C4-2B (cell line): ENCODE results near the gene CD81.

ENCODE experiments used
- H3K27ac ChIP-seq: fragments of 450-650 bp; 2 replicates; pipeline ENCODE4 v1.5.1; 2017
- ZFX ChIP-seq: fragments of 450-650 bp; IDR thresholded peaks from 2 replicates; pipeline ENCODE4 v1.6.1; 2017
- TF ChIP-seq, protein P1 (sequence below): fragments of 450-650 bp; conservative IDR thresholded peaks from 2 replicates; pipeline ENCODE4 v1.5.1; 2017; ENCODE audit warnings: mild to moderate bottlenecking

The CD81 gene

DNA sequence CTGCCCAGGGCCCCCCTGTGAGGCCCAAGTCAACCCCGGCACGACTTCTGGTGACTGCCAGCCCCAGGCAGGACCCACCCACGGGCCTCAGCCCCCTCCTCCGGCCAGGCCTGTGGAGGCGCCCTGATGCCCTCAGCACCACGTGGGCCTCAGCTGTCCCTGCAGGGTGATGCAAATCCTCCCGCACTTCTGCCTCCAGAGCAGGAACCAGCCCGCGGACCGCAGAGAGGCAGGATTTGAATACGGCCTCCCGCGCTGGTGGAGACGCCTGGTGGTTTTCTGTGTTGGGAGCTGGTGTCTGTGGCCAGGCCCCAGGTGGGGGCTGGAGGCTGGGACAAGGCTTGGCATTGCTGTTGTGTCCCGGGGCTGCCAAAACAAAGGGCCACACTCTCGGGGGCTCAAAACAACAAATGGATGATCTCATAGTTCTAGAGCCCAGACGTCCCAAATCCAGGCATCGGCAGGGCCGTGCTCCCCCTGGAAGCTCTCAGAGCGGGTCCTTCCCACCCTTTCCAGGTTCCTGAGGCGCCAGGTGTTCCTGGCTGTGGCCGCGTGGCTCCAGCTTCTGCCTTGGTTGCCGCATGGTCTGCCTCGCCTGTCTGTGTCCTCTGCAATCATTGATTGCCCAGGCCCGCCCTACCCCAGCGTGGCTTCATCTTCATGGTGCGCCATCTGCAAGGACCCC, 47.8 kb downstream of the CD81 start:
- TF ChIP-seq ZFX = no peak
- TF ChIP-seq, protein P1, sequence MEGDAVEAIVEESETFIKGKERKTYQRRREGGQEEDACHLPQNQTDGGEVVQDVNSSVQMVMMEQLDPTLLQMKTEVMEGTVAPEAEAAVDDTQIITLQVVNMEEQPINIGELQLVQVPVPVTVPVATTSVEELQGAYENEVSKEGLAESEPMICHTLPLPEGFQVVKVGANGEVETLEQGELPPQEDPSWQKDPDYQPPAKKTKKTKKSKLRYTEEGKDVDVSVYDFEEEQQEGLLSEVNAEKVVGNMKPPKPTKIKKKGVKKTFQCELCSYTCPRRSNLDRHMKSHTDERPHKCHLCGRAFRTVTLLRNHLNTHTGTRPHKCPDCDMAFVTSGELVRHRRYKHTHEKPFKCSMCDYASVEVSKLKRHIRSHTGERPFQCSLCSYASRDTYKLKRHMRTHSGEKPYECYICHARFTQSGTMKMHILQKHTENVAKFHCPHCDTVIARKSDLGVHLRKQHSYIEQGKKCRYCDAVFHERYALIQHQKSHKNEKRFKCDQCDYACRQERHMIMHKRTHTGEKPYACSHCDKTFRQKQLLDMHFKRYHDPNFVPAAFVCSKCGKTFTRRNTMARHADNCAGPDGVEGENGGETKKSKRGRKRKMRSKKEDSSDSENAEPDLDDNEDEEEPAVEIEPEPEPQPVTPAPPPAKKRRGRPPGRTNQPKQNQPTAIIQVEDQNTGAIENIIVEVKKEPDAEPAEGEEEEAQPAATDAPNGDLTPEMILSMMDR = no peak
- H3K27ac ChIP-seq = no peak overlapping the region

DNA sequence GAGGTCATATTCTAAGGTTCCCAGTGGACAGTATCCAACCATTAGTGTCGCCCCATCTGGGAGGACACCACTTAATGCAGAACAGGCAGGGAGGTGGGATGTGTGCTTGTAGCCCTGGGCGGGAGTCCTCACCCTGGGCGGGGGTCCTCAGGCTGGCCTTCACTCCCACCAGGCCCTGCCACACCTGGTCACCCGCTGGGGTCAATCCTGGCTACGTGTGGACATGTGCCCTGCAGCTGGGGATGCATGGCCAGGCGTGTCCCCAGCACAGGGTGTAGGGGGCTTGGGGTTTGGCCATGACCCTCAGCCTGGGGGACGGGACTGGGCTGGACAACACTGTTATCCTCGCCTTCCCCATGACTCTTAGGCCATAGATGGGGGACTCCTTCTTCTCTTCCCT, 48.4 kb downstream of the CD81 start:
- no peak overlapping the region for H3K27ac ChIP-seq
- no peak for TF ChIP-seq ZFX
- TF ChIP-seq, protein P1 = no peak

DNA sequence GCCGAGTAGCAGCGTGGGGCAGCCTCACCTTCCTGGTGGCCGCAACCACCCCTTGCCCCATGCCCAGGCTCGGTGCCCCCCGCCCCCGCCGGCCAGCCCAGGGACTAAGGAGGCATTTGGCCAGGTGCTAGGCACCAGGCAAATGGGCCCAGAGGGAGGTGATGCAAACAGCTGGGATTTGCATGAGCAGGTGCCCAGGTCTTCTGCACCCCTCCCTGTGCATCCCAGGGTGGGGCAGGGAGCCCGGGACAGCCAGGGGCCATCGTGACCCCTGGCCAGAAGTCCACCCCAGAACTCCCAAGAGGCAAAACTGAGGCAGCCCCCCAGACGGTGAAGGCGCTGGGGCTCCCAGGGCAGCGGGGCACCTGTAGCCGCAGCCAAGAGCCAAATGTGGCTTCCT, 49.1 kb downstream of the CD81 start:
- no peak overlapping the region for H3K27ac ChIP-seq
- no peak for TF ChIP-seq ZFX
- TF ChIP-seq, protein P1 = no peak

DNA sequence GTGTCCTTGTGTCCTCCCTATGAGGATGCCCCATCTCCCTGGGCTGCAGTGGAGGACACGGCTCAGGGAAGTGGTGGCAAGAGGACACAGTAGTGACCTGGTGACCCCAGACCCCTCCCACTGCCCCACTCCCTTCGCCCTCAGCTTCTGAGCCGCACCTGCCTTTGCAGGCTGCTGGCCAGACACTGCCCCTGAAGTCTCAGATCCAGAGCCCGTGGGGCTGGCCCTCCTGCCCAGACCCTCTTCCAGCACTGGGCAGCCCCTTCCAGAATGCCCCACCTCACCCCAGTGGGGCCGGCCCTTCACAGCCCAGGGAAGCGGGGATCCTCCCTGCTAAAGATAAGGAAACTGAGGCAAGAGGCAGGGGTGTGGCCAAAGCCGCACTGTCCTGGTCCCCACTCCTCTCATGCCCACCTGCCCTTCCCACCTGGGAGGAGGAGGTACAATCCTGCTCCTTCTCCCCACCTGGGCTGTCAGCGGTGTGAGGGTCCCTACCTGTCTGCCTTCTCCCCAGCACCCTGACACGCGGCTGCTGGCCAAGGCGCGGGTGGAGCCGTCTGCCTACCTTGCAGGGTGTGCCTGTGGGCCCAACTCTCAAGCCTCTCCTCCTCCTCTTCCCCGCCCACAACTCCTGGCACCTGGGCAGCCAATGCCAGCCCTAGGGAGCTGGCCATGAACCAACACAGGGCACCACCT, 49.9 kb downstream of the CD81 start:
- TF ChIP-seq ZFX = no peak
- TF ChIP-seq, protein P1 = no peak
- H3K27ac ChIP-seq = no peak overlapping the region

DNA sequence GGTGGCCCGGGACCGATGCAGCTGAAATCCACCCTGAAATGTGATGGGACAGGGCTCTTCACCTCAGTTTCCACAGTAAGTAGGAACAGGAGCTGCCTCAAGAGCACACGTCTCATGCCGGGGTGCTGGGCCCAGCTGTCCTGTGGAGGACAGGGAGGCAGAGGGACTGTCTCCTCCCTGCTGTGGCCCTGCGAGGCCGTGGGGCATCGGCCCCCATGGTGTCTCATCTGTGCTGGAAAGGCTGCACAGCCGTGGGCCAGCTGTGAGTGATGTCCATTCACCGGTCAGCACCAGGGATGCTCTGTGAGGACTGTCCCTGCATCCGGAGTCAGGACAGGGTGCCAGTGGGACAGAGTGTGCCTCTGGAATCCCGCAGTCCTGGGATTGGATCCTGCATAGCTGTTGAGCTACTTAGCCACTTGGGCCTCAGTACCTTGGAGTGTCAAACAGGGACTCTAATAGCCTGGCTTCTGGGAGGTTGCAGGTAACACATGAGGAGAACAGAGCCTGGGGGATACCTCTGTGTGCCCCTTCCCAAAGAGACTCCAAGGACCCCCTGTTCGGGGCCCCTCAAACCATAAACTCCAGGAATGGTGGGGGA, 50.7 kb downstream of the CD81 start:
- TF ChIP-seq ZFX = no peak
- TF ChIP-seq, protein P1 = no peak
- H3K27ac ChIP-seq = no peak overlapping the region

DNA sequence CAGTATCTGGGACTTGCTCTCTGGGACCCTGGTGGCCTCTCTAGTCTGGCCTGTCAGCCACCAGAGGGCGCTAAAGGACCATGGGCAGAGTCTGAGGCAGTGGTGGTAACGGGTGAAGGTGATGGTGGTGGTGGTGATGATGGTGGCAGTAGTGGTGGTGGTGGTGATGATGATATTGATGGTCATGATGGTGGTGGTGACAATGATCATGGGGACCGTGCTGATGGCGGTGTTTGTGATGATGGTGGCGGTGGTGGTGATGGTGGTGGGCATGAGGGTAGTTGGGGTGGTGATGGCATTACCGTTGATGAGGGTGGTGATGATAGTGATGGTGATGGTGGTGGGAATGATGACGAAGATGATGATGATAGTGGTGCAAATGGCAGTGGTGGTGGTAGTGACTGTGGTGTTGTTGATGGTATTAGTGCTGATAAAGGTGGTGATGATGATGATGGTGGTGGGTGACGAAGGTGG, 51.2 kb downstream of the CD81 start:
- TF ChIP-seq ZFX = no peak
- TF ChIP-seq, protein P1 = peak; percentile 98
- no peak overlapping the region for H3K27ac ChIP-seq

DNA sequence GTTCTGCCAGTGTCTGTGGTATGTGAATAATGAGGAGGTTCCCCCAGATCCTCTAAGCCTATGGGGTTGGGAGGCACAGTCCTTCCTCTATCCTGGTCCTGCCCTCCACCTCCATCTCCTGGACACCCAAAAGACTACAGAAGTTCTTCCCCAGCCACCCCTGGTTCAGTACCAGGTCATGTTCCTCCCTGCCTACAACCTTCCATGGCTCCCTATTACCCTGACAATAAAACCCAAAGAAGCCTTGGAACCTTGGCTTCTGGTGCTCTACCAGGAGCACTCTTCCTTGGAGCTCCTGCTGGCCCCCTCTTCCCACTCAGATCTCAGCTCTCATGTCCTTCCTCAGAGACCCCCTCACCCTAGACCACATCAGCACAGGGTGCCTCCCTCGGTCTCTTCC, 54.3 kb downstream of the CD81 start:
- TF ChIP-seq, protein P1 = no peak
- TF ChIP-seq ZFX = no peak
- H3K27ac ChIP-seq = no peak overlapping the region
